GM12878 (cell line): ENCODE data around the gene ASIC2. TPM values are rescaled to one million over a fixed set of nuclear protein-coding genes. Genes with fewer than 3 reads are reported as not detected.

ENCODE experiments used
- ATAC-seq: fragments of 200-7000 bp; cut with Tn5 transposase; 3 replicates; pipeline ENCODE4 v1.9.1; 2020; ENCODE audit warnings: mild to moderate bottlenecking, moderate library complexity
- BruUV-seq: library from RNA; stranded (reverse); fragments of 400-500 nt; replicated peaks from 2 replicates; lab custom pipeline; 2021; lab: Mats Ljungman, UMichigan
- CTCF ChIA-PET: fragments of 300-600 bp; sonication (Branson Sonifier 250); formaldehyde crosslinking; extraction: SDS; loops from one replicate; lab custom pipeline; 2021; ENCODE audit warnings: inconsistent platforms; lab: Yijun Ruan, JAX
- POLR2A ChIA-PET: fragments of 350-600 bp; formaldehyde crosslinking; extraction: SDS; loops from one replicate; lab custom pipeline; 2021; ENCODE audit warnings: inconsistent platforms; lab: Charles Lee
- RAD21 ChIA-PET: fragments of 300-600 bp; sonication (Branson Sonifier 250); formaldehyde crosslinking; loops from one replicate; lab custom pipeline; 2023; ENCODE audit warnings: antibody characterized with exemption; ENCODE audit not compliant: unreplicated experiment; lab: Charles Lee
- SMC1A ChIA-PET: fragments of 300-600 bp; sonication (Branson Sonifier 250); formaldehyde crosslinking; loops from one replicate; lab custom pipeline; 2023; ENCODE audit not compliant: unreplicated experiment, uncharacterized antibody; lab: Charles Lee
- DNase-seq: peaks from one replicate; pipeline ENCODE4 v3.0.0-alpha.2; 2011; ENCODE audit warnings: low read depth, low spot score
- FAIRE-seq: peaks from 3 replicates; lab custom pipeline; 2011; peaks lifted over from hg19 to GRCh38; lab: Jason Lieb, UNC
- H2AFZ ChIP-seq: 2 replicates; pipeline ENCODE4 v1.6.0; 2011; ENCODE audit warnings: low read depth, low read length, control low read depth; ENCODE audit not compliant: control insufficient read depth
- H3K27ac ChIP-seq: 2 replicates; pipeline ENCODE4 v1.5.1; 2011; ENCODE audit warnings: control low read depth; ENCODE audit not compliant: control insufficient read depth, insufficient read depth
- H3K27me3 ChIP-seq, 2 experiments: replicated peaks in 1 of 2; 2 replicates each; pipeline versions ENCODE4 v1.6.0 to v1.6.1; 2011; ENCODE audit warnings: low read length in 1 of 2; ENCODE audit not compliant: control insufficient read depth in 2 of 2, insufficient read depth in 2 of 2
- H3K36me3 ChIP-seq, 2 experiments: 2 replicates each; pipeline ENCODE4 v1.5.1; 2011; ENCODE audit warnings: low read length in 1 of 2; ENCODE audit not compliant: control insufficient read depth in 2 of 2, insufficient read depth in 2 of 2
- H3K4me1 ChIP-seq: 2 replicates; pipeline ENCODE4 v1.6.1; 2011; ENCODE audit warnings: mild to moderate bottlenecking, low read length, moderate library complexity, mixed read lengths; ENCODE audit not compliant: control insufficient read depth, insufficient read depth
- H3K4me2 ChIP-seq: 2 replicates; pipeline ENCODE4 v1.6.0; 2011; ENCODE audit warnings: control low read depth; ENCODE audit not compliant: control insufficient read depth, insufficient read depth
- H3K4me3 ChIP-seq: fragments of 200-600 bp; sonication (generic); 2 replicates; pipeline ENCODE4 v1.5.1; 2016
- H3K79me2 ChIP-seq: 2 replicates; pipeline ENCODE4 v1.6.0; 2011; ENCODE audit warnings: low read length; ENCODE audit not compliant: control insufficient read depth, insufficient read depth
- H3K9ac ChIP-seq: 2 replicates; pipeline ENCODE4 v1.8.0; 2011; ENCODE audit warnings: low read length, control low read depth, mixed read lengths; ENCODE audit not compliant: control insufficient read depth, insufficient read depth
- H3K9me3 ChIP-seq: replicated peaks from 3 replicates; pipeline ENCODE4 v1.5.1; 2011; ENCODE audit warnings: mild to moderate bottlenecking, low read length; ENCODE audit not compliant: control insufficient read depth, insufficient read depth
- H4K20me1 ChIP-seq: 2 replicates; pipeline ENCODE4 v1.6.0; 2011; ENCODE audit not compliant: control insufficient read depth, insufficient read depth
- BACH1 ChIP-seq: fragments of 450-650 bp; IDR thresholded peaks from 2 replicates; pipeline ENCODE4 v1.6.1; 2017; ENCODE audit warnings: mild to moderate bottlenecking, borderline replicate concordance
- BMI1 ChIP-seq: fragments of 450-650 bp; IDR thresholded peaks from 2 replicates; pipeline ENCODE4 v1.6.1; 2016; ENCODE audit warnings: mild to moderate bottlenecking, moderate library complexity, borderline replicate concordance
- CEBPB ChIP-seq, 2 experiments: fragments of 150-350 bp in 1 of 2; IDR thresholded peaks; 2 replicates each; pipeline ENCODE4 v1.6.1; 2012 to 2014; ENCODE audit warnings: low read depth in 2 of 2, low read length in 2 of 2, borderline replicate concordance in 1 of 2, inconsistent platforms in 1 of 2
- GATAD2B ChIP-seq: fragments of 450-650 bp; conservative IDR thresholded peaks from 2 replicates; pipeline ENCODE4 v1.6.1; 2017; ENCODE audit warnings: low read depth, mild to moderate bottlenecking, moderate library complexity
- KDM1A ChIP-seq: fragments of 200-600 bp; sonication (generic); IDR thresholded peaks from 2 replicates; pipeline ENCODE4 v1.6.1; 2016; ENCODE audit warnings: borderline replicate concordance
- MYB ChIP-seq: fragments of 150-350 bp; IDR thresholded peaks from 2 replicates; pipeline ENCODE4 v1.6.1; 2014; ENCODE audit warnings: mild to moderate bottlenecking, low read depth, low read length, borderline replicate concordance
- NFYB ChIP-seq: IDR thresholded peaks from 2 replicates; pipeline ENCODE4 v1.6.1; 2011; ENCODE audit warnings: low read depth, mild to moderate bottlenecking, low read length, improper control_type of control experiment, moderate library complexity; ENCODE audit not compliant: insufficient read depth
- PAX8 ChIP-seq: fragments of 450-650 bp; IDR thresholded peaks from 2 replicates; pipeline ENCODE4 v1.6.1; 2017; ENCODE audit warnings: mild to moderate bottlenecking, moderate library complexity
- PML ChIP-seq: IDR thresholded peaks from 2 replicates; pipeline ENCODE4 v1.6.1; 2012; ENCODE audit warnings: low read length, inconsistent platforms
- RCOR1 ChIP-seq: conservative IDR thresholded peaks from 2 replicates; pipeline ENCODE4 v1.6.1; 2012; ENCODE audit warnings: low read depth, low read length, improper control_type of control experiment
- TCF7 ChIP-seq: IDR thresholded peaks from 2 replicates; pipeline ENCODE4 v1.6.1; 2014; ENCODE audit warnings: antibody characterized with exemption, borderline replicate concordance
- YBX1 ChIP-seq: fragments of 450-650 bp; IDR thresholded peaks from 2 replicates; pipeline ENCODE4 v1.6.1; 2016; ENCODE audit warnings: antibody characterized with exemption
- ZBED1 ChIP-seq: IDR thresholded peaks from 2 replicates; pipeline ENCODE4 v1.6.1; 2016; ENCODE audit warnings: borderline replicate concordance
- ZNF24 ChIP-seq: fragments of 450-650 bp; IDR thresholded peaks from 2 replicates; pipeline ENCODE4 v1.6.1; 2017; ENCODE audit warnings: antibody characterized with exemption, mild to moderate bottlenecking
- WGBS: methylation state at CpG from one replicate; pipeline ENCODE4 v1.1.6; 2016; ENCODE audit warnings: low lambda C conversion rate; ENCODE audit not compliant: insufficient replicate concordance, insufficient coverage; ENCODE audit errors: missing lambda C conversion rate; 5-methylcytosine and 5-hydroxymethylcytosine counted together
- in situ Hi-C: fragments of 300-500 bp; cut with MboI; formaldehyde crosslinking; loops from 9 replicates; pipeline ENCODE4 v1.14.3; 2018; ENCODE audit warnings: mixed read lengths
- intact Hi-C: fragments of 100-400 bp; cut with micrococcal nuclease; formaldehyde crosslinking; loops from one replicate; pipeline ENCODE4 v1.14.2; 2022; ENCODE audit not compliant: unreplicated experiment
- polyA plus RNA-seq, 11 experiments: library from polyadenylated mRNA; depleted of rRNA in 4 of 11; unstranded in 6 of 11; stranded (reverse) in 5 of 11; fragments of >200 nt; fragmentation: Nextera tagmentation in 4 of 11; fragmentation: Illumina TruSeq in 1 of 11; extraction: Ambion mirVana in 4 of 11; extraction: Trizol in 1 of 11; gene quantifications; 1 replicate in 1 of 11; 2 replicates in 10 of 11; pipeline versions ENCODE4 v1.2.1 to v1.2.3, GENCODE V29; 2011 to 2016; ENCODE audit warnings: inconsistent platforms in 2 of 11, missing spikeins in 2 of 11, low read depth in 1 of 11
- total RNA-seq, 4 experiments: library from RNA; depleted of rRNA in 3 of 4; stranded (reverse); fragments of >200 nt in 3 of 4; fragmentation: Illumina TruSeq in 1 of 4; extraction: Trizol in 1 of 4; gene quantifications; 2 replicates each; pipeline versions ENCODE4 v1.2.1 to v1.2.3, GENCODE V29; 2013 to 2021
- TF ChIP-seq, protein P1 (sequence below): fragments of 450-650 bp; conservative IDR thresholded peaks from 2 replicates; pipeline ENCODE4 v1.6.1; 2017; ENCODE audit warnings: mild to moderate bottlenecking, moderate library complexity

The ASIC2 gene
- total and polyA plus RNA-seq, 10 of the 15 experiments (the other 5 are each of a cell fraction or from before 2014, with no cell fraction given) = not detected

DNA sequence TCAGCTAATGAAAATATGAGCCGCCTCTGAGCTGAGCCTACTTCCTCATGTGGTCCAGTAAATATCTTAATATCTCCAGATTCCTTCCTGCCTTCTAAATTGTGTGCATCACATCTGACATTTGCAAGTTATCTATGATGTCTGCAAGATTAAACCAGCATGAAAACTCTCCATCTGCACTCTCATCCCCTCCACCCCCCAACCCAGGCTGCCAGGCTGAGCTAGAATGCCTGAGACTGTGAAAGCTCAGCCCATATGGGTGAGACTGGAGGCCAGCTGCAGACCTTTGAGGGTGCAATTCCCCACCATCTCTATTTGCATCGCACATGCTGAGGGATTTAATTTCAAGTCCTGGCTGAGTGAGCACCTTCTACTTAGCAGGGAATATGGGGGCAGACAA lies 82.8 kb downstream of the ASIC2 start:
- no peak overlapping the region for H3K27ac ChIP-seq
- 15% methylated on average over 2 of the region's 2 CpGs for WGBS
- no peak for ATAC-seq
- H2AFZ ChIP-seq = no peak overlapping the region
- TF ChIP-seq PAX8 = no peak
- no peak for TF ChIP-seq BMI1
- TF ChIP-seq NFYB = no peak
- TF ChIP-seq GATAD2B = no peak
- TF ChIP-seq PML = no peak
- no peak for TF ChIP-seq RCOR1
- no peaks in the 10 kb centered on the region for H3K9me3 ChIP-seq
- no peaks in the 10 kb centered on the region for H3K79me2 ChIP-seq
- H3K9ac ChIP-seq = no peak overlapping the region
- no peak for DNase-seq
- ChIA-PET CTCF (no interaction called here), SMC1A (interaction anchor here (1.0 to 1.3 kb wide), 2 partner anchors 11 to 13 kb away, joined by 4 read pairs; no protein-coding TSS in a partner anchor), POLR2A (no interaction called here), RAD21 (no interaction called here)
- H3K27me3 ChIP-seq = 0 out of 4 replicates have a peak, but pooled peaks cover 0 to 3% of the 10 kb centered on the region in 2 experiments
- no peak overlapping the region for H3K4me2 ChIP-seq
- intact Hi-C loops = no loop called here
- H4K20me1 ChIP-seq = no peaks in the 10 kb centered on the region
- H3K4me3 ChIP-seq = no peak overlapping the region
- no TSS peak for BruUV-seq
- no peak for FAIRE-seq
- in situ Hi-C loops = no loop called here
- no peaks in the 10 kb centered on the region for H3K36me3 ChIP-seq
- no peaks in the 10 kb centered on the region for H3K4me1 ChIP-seq

GRCh38 chr17:33209671-33210070 lies 83.4 kb downstream of the ASIC2 start:
- intact Hi-C loops = no loop called here
- ChIA-PET SMC1A (interaction anchor here (1.0 to 1.3 kb wide), 2 partner anchors 10 to 12 kb away, joined by 4 read pairs; no protein-coding TSS in a partner anchor), POLR2A (no interaction called here), RAD21 (no interaction called here), CTCF (no interaction called here)
- TF ChIP-seq ZNF24 = no peak
- TF ChIP-seq YBX1 = no peak
- no peak for TF ChIP-seq ZBED1
- TF ChIP-seq MYB = no peak
- TF ChIP-seq, protein P1, sequence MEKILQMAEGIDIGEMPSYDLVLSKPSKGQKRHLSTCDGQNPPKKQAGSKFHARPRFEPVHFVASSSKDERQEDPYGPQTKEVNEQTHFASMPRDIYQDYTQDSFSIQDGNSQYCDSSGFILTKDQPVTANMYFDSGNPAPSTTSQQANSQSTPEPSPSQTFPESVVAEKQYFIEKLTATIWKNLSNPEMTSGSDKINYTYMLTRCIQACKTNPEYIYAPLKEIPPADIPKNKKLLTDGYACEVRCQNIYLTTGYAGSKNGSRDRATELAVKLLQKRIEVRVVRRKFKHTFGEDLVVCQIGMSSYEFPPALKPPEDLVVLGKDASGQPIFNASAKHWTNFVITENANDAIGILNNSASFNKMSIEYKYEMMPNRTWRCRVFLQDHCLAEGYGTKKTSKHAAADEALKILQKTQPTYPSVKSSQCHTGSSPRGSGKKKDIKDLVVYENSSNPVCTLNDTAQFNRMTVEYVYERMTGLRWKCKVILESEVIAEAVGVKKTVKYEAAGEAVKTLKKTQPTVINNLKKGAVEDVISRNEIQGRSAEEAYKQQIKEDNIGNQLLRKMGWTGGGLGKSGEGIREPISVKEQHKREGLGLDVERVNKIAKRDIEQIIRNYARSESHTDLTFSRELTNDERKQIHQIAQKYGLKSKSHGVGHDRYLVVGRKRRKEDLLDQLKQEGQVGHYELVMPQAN = no peak
- no peak for TF ChIP-seq TCF7
- no peak for TF ChIP-seq CEBPB (IDR thresholded peaks at IDR 0.05; ENCODE audit: borderline replicate concordance in 1 of 2, low read depth in 2 of 2, low read length in 2 of 2)
- TF ChIP-seq KDM1A = no peak
- TF ChIP-seq BACH1 = no peak
- no peak overlapping the region for H3K4me2 ChIP-seq
- no peaks in the 10 kb centered on the region for H3K9me3 ChIP-seq
- H2AFZ ChIP-seq = no peak overlapping the region
- H3K4me1 ChIP-seq = no peaks in the 10 kb centered on the region
- no peak overlapping the region for H3K27ac ChIP-seq
- FAIRE-seq (no peak), ATAC-seq (no peak), DNase-seq (no peak)
- H3K79me2 ChIP-seq = no peaks in the 10 kb centered on the region
- H3K4me3 ChIP-seq = no peak overlapping the region
- 0 out of 4 replicates have a peak, but pooled peaks cover 0 to 3% of the 10 kb centered on the region in 2 experiments for H3K27me3 ChIP-seq
- BruUV-seq = no TSS peak
- H3K9ac ChIP-seq = no peak overlapping the region
- no peaks in the 10 kb centered on the region for H4K20me1 ChIP-seq
- in situ Hi-C loops = no loop called here
- no peaks in the 10 kb centered on the region for H3K36me3 ChIP-seq
- 6% methylated on average over 2 of the region's 2 CpGs for WGBS
